EH (cell line): ENCODE results near the gene ADAM12.
"Not testable (repeated sequence)": the region's sequence is repeated elsewhere in the genome, so short reads cannot be mapped to it uniquely, and the experiment has no call there.

Experiments used
- DNase-seq: peaks from one replicate; pipeline ENCODE4 v3.0.0-alpha.2; 2015; ENCODE audit warnings: low read depth

ADAM12 gene

DNA sequence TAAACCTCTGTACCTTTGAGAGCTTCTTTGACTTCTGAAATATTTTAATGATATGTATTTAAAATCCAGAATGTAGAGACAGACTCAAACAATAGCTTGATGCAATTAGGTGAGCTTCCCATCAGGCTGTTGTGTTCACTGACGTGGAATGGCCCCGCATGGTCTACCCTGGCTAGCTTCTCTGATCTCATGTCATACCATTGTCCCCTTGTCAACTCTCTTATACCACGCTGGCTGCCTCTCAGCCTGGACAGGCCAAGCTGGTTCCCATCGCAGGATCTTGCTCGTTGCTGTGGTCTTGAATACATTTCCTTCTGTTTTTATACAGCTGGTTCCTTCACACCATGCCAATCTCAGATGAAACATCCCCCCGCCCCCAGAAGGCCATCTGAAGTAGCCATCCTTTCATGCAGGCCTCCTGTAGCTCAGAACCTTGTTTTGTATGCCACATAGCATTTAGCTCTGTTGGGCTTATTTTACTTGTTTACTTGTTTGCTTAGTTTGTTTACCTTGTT lies 407.7 kb downstream of the ADAM12 start:
- DNase-seq: no peak

DNA sequence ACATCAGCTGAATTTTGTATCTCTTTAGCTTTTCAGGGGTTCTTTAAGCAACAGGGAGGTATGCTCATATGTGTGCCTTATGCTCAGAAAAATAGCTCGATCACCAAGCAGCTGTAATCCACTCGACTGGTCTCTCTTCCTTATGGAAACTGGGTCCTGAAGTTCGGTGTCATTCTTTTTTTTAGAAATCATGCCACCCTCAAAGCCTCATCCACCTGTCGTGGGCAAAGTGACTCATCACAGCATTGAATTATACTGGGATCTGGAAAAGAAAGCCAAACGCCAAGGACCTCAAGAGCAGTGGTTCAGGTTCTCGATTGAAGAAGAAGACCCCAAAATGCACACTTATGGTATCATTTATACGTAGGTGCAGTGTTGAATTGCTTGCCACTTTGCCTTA lies 408.3 kb downstream of the ADAM12 start:
- no peak for DNase-seq

DNA sequence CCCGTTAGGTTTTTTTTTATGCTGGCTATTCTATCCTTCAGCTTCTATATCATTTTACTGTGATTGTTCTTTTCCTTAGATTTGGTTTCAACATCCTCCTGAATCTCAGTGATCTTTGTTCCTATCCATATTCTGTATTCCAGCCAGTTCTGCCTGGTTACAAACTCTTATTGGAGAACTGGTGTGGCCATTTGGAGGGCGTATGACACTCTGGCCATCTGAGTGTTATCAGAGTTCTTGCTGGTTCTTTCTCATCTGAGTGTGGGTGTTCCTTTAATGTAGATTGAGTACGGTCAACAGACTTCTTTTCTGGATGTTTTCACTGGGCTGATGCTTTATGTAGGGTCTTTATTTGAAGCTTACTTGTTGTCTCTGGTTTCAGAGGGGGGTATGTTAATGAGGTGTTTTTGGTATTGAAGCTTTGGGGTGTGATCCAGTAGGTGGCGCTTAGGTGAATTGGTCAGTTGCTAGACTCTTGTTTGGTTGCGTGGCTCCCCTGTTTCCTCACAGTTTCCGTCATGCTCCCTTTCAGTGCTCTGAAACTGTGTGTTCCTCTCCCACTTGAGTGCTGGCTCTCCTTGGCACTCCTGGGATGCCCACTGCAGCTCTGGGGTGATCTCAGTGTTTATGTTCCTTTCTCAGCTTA lies 411.2 kb downstream of the ADAM12 start:
- no peak for DNase-seq

DNA sequence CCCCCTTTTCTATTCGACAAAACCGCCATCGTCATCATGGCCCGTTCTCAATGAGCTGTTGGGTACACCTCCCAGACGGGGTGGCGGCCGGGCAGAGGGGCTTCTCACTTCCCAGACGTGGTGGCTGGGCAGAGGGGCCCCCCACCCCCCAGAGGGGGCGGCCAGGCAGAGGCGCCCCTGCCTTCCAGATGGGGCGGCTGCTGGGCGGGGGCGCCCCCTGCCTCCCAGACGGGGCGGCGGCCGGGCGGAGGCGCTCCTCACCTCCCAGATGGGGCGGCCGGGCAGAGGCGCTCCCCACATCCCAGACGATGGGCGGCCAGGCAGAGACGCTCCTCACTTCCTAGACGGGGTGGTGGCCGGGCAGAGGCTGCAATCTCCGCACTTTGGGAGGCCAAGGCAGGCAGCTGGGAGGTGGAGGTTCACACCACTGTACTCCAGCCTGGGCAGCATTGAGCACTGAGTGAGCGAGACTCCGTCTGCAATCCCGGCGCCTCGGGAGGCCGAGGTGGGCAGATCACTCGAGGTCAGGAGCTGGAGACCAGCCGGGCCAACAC lies 418.1 kb downstream of the ADAM12 start:
- DNase-seq: not testable (repeated sequence)

DNA sequence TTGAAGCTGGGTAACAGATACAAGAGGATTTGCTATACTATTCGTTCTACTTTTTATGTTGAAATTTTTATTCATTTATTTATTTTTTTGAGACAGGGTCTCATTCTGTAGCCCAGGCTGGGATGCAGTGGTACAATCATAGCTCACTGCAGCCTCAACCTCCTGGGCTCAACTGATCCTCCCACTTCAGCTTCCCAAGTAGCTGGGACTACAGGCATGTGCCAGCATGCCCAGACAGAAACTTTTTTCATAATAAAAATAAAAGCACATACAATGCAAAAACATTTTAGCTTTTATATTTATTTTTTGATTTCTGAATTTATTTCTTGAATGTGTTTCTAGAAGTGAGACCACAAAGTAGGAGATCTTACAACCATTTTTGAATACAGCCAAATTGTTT lies 420.7 kb downstream of the ADAM12 start:
- no peak for DNase-seq

DNA sequence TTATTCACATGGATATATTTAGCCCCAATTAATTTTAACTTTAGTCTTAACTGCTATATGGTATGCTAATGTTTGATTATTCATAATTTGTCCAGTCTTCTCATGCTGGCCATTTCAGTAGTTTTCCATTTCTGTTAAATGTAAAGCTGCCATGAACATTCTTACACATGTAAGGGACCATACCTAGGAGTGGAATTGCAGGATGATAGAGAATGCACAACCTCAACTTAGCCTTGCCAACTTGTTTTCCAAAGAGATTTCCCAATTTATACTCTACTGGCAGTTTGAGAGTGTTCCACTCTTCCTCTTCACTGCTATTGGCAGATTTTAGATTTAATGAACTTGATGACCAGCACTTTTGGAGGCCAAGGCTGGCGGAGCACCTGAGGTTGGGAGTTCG lies 423.7 kb downstream of the ADAM12 start:
- DNase-seq: no peak
